ENCODE measurements around the gene MFSD2B.

Gene MFSD2B

GRCh38 chr2:24046599-24046929, 36.7 kb downstream of the MFSD2B start:
- no peaks in the 10 kb centered on the region for H3K36me3 ChIP-seq (ENCODE audit: control insufficient read depth, insufficient read depth, low read length)
- H3K4me3 ChIP-seq (ENCODE audit: low read depth, low read length), result peak overlapping the region; percentile 79
- no peaks in the 10 kb centered on the region for H3K27me3 ChIP-seq (ENCODE audit: control insufficient read depth, insufficient read depth, low read length)
- no peak overlapping the region for H3K9ac ChIP-seq (ENCODE audit: low read depth, low read length)
- no peaks in the 10 kb centered on the region for H3K9me3 ChIP-seq (ENCODE audit: control insufficient read depth, insufficient read depth, low read length)
- peaks cover 2% of the 10 kb centered on the region for H3K4me1 ChIP-seq (ENCODE audit: control insufficient read depth, insufficient read depth, low read length)

DNA sequence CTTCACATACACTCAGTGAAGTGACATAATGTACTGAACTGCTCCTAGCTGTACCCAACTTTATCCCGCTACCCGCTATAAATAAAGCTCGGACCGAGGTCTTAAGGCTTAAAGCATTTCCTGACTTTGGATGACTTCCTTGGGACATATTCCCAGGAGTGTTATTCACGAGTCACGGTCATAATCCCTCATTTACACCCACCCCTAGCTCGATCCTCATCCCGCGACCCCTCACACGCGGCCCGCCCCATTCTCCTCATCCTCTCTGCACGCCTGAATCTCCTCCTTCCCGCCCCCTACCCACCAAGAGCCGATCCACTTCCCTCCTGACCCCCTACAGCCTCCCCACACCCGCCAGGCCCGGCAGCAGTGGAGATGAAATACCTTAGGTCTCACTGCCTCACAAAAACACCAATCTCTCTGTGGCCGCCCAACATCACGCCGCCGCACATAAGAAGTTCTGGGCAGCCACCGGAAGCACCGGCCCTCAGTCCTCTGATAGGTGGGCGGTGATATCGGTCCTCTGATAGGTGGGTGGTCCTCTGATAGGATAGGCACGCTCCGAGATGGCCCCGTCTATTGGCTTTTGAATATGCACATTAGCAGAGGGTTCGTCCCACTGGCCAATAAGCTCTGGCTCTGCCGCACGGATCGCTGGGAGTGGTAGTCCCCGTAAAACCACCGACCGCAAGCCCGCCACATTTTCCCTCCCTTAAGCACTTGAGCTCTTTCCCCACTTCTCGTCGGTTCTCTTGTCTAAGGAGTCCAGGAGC, 37.2 kb downstream of the MFSD2B start, which contains the start of gene WDCP:
WDCP (minus strand) TSS at position 462 of the 773 bp plus-strand sequence. CDS start 7,897 bp downstream, outside the sequence.
- Histone ChIP-seq H3K27me3 (ENCODE audit: control insufficient read depth, insufficient read depth, low read length) (no peaks in the 10 kb centered on the region), H3K4me1 (ENCODE audit: control insufficient read depth, insufficient read depth, low read length) (peaks cover 2% of the 10 kb centered on the region), H3K9ac (ENCODE audit: low read depth, low read length) (no peak within 1 kb of the TSS), H3K36me3 (ENCODE audit: control insufficient read depth, insufficient read depth, low read length) (no peaks in the 10 kb centered on the region), H3K4me3 (ENCODE audit: low read depth, low read length) (peak within 1 kb of the TSS; percentile 79), H3K9me3 (ENCODE audit: control insufficient read depth, insufficient read depth, low read length) (no peaks in the 10 kb centered on the region)

- Histone ChIP-seq H3K9ac (ENCODE audit: low read depth, low read length) (no peak overlapping the region), H3K9me3 (ENCODE audit: control insufficient read depth, insufficient read depth, low read length) (no peaks in the 10 kb centered on the region), H3K27me3 (ENCODE audit: control insufficient read depth, insufficient read depth, low read length) (no peaks in the 10 kb centered on the region), H3K4me3 (ENCODE audit: low read depth, low read length) (peak overlapping the region; percentile 23), H3K4me1 (ENCODE audit: control insufficient read depth, insufficient read depth, low read length) (peaks cover 2% of the 10 kb centered on the region), H3K36me3 (ENCODE audit: control insufficient read depth, insufficient read depth, low read length) (no peaks in the 10 kb centered on the region)
Measured at GRCh38 chr2:24047703-24048033, 37.8 kb downstream of the MFSD2B start.

- H3K9ac ChIP-seq (ENCODE audit: low read depth, low read length), result no peak overlapping the region
Measured at GRCh38 chr2:24048769-24049484, 39.0 kb downstream of the MFSD2B start.

DNA sequence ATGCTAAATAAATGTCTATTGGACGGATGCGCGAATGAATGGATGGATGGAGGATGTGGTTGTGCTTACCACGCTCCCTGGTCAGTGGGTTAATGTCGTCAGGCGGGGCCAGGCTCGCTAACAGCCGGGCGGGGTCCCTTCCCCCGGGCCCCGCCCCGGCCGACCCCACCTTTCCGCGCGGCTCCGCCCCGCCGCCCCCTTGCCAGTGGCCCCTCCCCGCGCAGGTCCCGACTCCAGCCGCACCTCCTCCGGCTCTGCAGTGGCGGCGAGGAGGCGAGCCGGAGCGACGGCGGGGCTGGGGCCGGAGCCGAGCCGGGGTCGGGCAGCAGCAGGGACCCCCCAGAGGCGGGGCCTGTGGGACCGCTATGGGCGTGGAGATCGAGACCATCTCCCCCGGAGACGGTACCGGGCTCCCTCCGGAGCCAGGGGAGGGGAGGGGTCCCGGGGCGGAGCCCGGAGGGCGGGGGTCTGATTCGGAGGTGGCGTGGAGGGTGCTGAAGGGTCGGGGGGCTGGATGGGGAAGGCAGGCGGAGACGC, 39.7 kb downstream of the MFSD2B start, which contains the start of gene FKBP1B:
FKBP1B (plus strand) TSS at position 257 of the 537 bp plus-strand sequence; CDS start at position 366, 109 bp downstream.
- Histone ChIP-seq H3K9ac (ENCODE audit: low read depth, low read length) (peak within 1 kb of the TSS; percentile 70), H3K36me3 (ENCODE audit: control insufficient read depth, insufficient read depth, low read length) (no peaks in the 10 kb centered on the region), H3K4me3 (ENCODE audit: low read depth, low read length) (peak within 1 kb of the TSS; percentile 82), H3K9me3 (ENCODE audit: control insufficient read depth, insufficient read depth, low read length) (no peaks in the 10 kb centered on the region), H3K4me1 (ENCODE audit: control insufficient read depth, insufficient read depth, low read length) (peaks cover 2% of the 10 kb centered on the region), H3K27me3 (ENCODE audit: control insufficient read depth, insufficient read depth, low read length) (no peaks in the 10 kb centered on the region)

More at GRCh38 chr2:24048769-24049484, 39.0 kb downstream of the MFSD2B start:
- Histone ChIP-seq H3K9me3 (ENCODE audit: control insufficient read depth, insufficient read depth, low read length) (no peaks in the 10 kb centered on the region), H3K36me3 (ENCODE audit: control insufficient read depth, insufficient read depth, low read length) (no peaks in the 10 kb centered on the region), H3K4me3 (ENCODE audit: low read depth, low read length) (peak overlapping the region; percentile 56), H3K4me1 (ENCODE audit: control insufficient read depth, insufficient read depth, low read length) (peaks cover 2% of the 10 kb centered on the region), H3K27me3 (ENCODE audit: control insufficient read depth, insufficient read depth, low read length) (no peaks in the 10 kb centered on the region)

DNA sequence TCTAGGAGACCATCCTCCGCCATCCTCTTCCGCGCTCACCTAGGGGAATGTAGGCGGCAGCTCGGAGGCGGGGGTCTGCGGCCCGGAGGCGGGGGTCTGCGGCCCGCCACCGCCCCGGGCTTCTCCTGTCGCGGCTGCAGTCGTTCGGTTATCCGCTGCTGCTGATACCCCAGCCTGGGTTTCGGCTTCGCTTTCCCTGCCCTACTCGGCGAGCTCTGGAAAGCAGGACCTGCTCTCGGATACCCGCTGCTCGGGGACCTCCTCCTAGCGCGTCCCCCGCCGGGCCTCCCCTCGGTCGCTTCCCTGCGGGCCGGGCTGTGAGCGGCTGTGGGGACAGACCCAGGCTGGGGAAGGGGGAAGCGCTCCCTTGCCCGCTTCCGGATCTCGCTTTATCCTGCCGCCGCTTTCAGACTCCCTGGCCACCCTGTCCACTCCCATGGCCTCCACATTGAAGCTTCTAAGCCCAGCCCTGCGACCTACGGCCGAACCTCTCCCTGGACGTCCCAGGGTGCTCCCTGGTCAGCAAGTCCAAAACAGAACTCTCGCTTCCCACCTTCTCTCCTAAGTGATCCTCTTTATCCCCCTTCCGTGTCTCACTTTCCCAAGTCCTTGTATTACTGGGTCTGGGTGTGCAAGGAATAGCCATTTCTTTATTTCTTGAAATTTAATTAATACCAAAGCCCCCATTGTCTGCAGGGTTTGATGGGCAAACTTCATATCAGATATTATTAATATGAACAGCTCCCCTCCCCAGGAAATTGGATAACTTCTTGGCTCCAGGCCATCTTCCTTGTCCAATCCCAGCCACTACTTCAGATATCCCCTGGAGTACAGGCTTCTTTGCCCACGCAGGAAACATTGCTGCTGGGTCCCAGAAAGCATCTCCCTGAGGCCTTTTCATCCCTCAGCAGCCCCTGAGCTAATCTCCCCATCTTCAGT, 40.4 kb downstream of the MFSD2B start:
- H3K9me3 ChIP-seq (ENCODE audit: control insufficient read depth, insufficient read depth, low read length), result no peaks in the 10 kb centered on the region

GRCh38 chr2:24051833-24052232, 41.9 kb downstream of the MFSD2B start:
- Histone ChIP-seq H3K27me3 (ENCODE audit: control insufficient read depth, insufficient read depth, low read length) (no peaks in the 10 kb centered on the region), H3K36me3 (ENCODE audit: control insufficient read depth, insufficient read depth, low read length) (no peaks in the 10 kb centered on the region), H3K4me3 (ENCODE audit: low read depth, low read length) (no peak overlapping the region), H3K4me1 (ENCODE audit: control insufficient read depth, insufficient read depth, low read length) (peaks cover 2% of the 10 kb centered on the region), H3K9ac (ENCODE audit: low read depth, low read length) (no peak overlapping the region), H3K9me3 (ENCODE audit: control insufficient read depth, insufficient read depth, low read length) (no peaks in the 10 kb centered on the region)

More for the DNA sequence above, 40.4 kb downstream of the MFSD2B start:
- Histone ChIP-seq H3K36me3 (ENCODE audit: control insufficient read depth, insufficient read depth, low read length) (no peaks in the 10 kb centered on the region), H3K9ac (ENCODE audit: low read depth, low read length) (peak overlapping the region; percentile 70), H3K27me3 (ENCODE audit: control insufficient read depth, insufficient read depth, low read length) (no peaks in the 10 kb centered on the region), H3K4me3 (ENCODE audit: low read depth, low read length) (peak overlapping the region; percentile 82), H3K4me1 (ENCODE audit: control insufficient read depth, insufficient read depth, low read length) (peaks cover 2% of the 10 kb centered on the region)

- Histone ChIP-seq H3K36me3 (ENCODE audit: control insufficient read depth, insufficient read depth, low read length) (no peaks in the 10 kb centered on the region), H3K4me3 (ENCODE audit: low read depth, low read length) (no peak overlapping the region), H3K4me1 (ENCODE audit: control insufficient read depth, insufficient read depth, low read length) (no peaks in the 10 kb centered on the region), H3K9me3 (ENCODE audit: control insufficient read depth, insufficient read depth, low read length) (no peaks in the 10 kb centered on the region), H3K27me3 (ENCODE audit: control insufficient read depth, insufficient read depth, low read length) (no peaks in the 10 kb centered on the region), H3K9ac (ENCODE audit: low read depth, low read length) (no peak overlapping the region)
Measured at GRCh38 chr2:24052951-24053350, 43.1 kb downstream of the MFSD2B start.

GRCh38 chr2:24054366-24055010, 44.6 kb downstream of the MFSD2B start:
- Histone ChIP-seq H3K9me3 (ENCODE audit: control insufficient read depth, insufficient read depth, low read length) (no peaks in the 10 kb centered on the region), H3K4me3 (ENCODE audit: low read depth, low read length) (no peak overlapping the region), H3K27me3 (ENCODE audit: control insufficient read depth, insufficient read depth, low read length) (no peaks in the 10 kb centered on the region), H3K36me3 (ENCODE audit: control insufficient read depth, insufficient read depth, low read length) (no peaks in the 10 kb centered on the region), H3K4me1 (ENCODE audit: control insufficient read depth, insufficient read depth, low read length) (no peaks in the 10 kb centered on the region), H3K9ac (ENCODE audit: low read depth, low read length) (no peak overlapping the region)

GRCh38 chr2:24055750-24056149, 45.9 kb downstream of the MFSD2B start:
- Histone ChIP-seq H3K36me3 (ENCODE audit: control insufficient read depth, insufficient read depth, low read length) (no peaks in the 10 kb centered on the region), H3K9ac (ENCODE audit: low read depth, low read length) (no peak overlapping the region), H3K4me1 (ENCODE audit: control insufficient read depth, insufficient read depth, low read length) (no peaks in the 10 kb centered on the region), H3K4me3 (ENCODE audit: low read depth, low read length) (no peak overlapping the region), H3K27me3 (ENCODE audit: control insufficient read depth, insufficient read depth, low read length) (no peaks in the 10 kb centered on the region), H3K9me3 (ENCODE audit: control insufficient read depth, insufficient read depth, low read length) (no peaks in the 10 kb centered on the region)

Measured in iPS-15b (cell line).